Ecto neural progenitor cell (in vitro differentiated cells): ENCODE results near the gene PSMD13.

Source experiments
- DNase-seq: peaks from one replicate; pipeline ENCODE4 v3.0.0-alpha.2; 2018; ENCODE audit warnings: low spot score

The PSMD13 gene

GRCh38 chr11:289712-290620 lies 53.2 kb downstream of the PSMD13 start:
- no peak for DNase-seq

DNA sequence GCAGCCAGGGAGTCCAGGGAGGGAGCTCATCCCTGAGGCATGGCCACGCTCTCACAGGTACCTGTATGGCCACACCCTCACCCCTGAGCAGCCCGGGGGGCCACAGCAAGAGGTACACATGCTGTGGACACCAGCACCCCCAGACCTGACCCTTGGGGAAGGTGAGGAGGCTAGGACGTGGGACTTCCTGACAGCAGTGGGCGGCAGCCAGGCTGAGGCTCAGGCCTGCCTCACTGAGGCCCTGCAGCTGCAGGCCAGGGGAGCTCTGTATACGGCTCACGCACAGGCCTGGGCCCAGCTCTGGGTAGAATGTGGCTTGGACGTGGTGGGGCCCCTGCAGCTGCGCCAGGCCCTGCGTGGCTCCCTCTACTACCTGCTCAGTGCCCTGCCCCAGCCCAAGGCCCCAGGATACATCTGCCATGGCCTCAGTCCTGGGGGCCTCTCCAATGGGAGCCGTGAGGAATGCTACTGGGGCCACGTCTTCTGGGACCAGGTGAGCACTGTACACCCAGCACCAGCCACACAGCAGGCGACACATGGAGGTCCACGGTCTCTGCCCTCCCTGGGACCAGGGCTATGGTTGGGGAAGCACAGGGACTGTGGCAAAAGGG lies 54.0 kb downstream of the PSMD13 start:
- DNase-seq, result no peak

GRCh38 chr11:291281-292210 lies 54.8 kb downstream of the PSMD13 start:
- no peak for DNase-seq

GRCh38 chr11:292211-293121 lies 55.7 kb downstream of the PSMD13 start:
- no peak for DNase-seq

- no peak for DNase-seq
Measured at GRCh38 chr11:293271-293851, 56.6 kb downstream of the PSMD13 start.

DNA sequence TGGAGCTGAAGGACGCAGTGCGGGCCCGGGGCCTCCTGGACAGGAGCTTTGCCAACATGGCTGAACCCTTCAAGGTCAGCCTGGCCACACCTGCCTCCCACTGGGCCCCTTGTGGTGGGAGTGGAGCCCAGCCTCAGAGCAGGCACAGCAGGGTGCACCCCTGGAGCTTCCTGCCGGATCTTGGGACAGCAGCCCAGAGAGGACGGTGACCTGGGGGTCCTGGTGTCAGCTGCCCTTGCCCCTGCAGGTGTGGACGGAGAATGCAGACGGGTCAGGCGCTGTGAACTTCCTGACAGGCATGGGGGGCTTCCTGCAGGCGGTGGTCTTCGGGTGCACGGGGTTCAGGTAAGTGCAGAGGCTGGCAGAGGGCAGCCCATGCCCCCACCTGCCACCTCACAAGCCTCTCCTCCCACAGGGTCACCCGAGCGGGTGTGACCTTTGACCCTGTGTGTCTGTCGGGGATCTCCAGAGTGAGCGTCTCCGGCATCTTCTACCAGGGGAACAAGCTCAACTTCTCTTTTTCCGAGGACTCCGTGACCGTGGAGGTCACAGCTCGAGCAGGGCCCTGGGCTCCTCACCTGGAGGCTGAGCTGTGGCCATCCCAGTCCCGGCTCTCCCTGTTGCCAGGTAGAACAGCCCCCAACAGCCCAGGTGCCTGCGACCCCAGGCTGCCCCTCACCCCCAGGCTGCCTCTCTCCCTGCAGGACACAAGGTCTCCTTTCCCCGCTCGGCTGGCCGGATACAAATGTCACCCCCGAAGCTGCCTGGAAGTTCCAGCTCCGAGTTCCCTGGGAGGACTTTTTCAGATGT lies 57.3 kb downstream of the PSMD13 start:
- DNase-seq, result no peak

- no peak for DNase-seq
Measured at GRCh38 chr11:294780-295179, 58.0 kb downstream of the PSMD13 start.

GRCh38 chr11:295351-296170 lies 58.8 kb downstream of the PSMD13 start:
- DNase-seq, result no peak

DNA sequence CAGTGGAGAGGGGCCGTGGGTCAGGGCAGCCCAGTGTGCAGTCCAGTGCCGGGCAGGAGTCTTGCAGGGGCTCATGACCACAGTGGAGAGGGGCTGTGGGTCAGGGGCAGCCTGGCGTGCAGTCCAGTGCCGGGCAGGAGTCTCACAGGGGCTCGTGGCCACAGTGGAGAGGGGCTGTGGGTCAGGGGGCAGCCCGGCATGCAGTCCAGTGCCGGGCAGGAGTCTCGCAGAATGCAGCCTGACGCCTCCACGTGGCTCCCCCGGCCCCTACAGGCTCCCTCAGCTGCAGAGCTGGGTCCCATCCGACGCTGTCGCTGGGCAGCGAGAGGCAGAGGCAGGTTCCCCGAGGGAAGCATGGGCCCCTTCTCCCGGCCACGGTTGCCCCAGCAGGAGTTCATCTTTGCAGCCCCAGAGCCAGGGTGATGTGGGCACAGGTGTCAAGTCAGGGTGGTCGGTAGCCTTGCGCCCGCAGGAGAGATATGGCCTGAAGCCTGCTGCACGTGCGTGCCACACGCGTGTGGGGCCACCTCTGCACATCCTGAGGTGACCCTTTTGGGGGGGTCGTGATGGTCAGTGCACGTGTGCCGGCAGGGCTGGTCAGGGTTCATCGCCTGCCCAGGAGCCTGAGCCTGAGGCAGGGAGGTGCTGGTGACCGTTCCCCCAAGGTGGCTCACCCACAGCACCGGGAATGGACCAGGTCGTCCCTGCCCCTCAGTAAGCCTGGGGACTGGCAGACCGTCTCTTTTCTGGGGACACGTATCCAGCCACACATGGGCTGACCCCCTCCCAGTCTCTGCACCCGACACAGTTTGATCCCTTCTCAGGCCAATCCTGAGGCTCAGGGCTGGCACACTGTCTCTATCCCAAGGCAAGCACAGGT lies 59.6 kb downstream of the PSMD13 start:
- no peak for DNase-seq

DNA sequence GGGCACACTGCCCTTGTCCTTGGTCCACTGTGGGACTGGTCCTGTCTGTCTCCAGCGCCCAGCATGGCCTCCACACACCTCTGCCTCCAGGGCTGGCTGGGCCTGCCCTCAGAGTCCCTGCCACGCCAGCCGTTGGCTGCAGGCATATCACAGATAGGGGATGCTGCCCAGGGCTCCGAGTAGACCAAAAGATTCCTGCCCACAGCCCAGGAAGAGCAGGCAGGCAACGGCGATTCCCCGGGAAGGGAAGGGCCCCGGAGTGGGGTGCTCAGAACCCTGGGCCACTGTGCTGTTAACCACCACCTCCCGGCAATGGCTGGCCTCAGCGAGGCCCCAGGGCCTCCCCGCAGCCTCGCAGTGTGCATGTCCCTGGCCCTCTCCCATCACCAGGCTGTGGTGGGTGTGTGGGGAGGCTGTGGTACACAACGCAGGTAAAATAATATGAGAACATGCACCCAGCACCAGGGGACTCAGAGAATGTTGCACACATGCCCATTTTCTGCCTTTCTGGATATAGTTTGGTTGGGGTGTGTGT lies 60.3 kb downstream of the PSMD13 start:
- no peak for DNase-seq

GRCh38 chr11:297586-298405 lies 61.0 kb downstream of the PSMD13 start:
- no peak for DNase-seq

GRCh38 chr11:298406-299065 lies 61.8 kb downstream of the PSMD13 start:
- DNase-seq, result no peak

GRCh38 chr11:299081-299891 lies 62.5 kb downstream of the PSMD13 start, which contains the start of gene IFITM5:
IFITM5 (minus strand) TSS chr11:299526; CDS start chr11:299490, 36 bp downstream.
- no peak for DNase-seq

DNA sequence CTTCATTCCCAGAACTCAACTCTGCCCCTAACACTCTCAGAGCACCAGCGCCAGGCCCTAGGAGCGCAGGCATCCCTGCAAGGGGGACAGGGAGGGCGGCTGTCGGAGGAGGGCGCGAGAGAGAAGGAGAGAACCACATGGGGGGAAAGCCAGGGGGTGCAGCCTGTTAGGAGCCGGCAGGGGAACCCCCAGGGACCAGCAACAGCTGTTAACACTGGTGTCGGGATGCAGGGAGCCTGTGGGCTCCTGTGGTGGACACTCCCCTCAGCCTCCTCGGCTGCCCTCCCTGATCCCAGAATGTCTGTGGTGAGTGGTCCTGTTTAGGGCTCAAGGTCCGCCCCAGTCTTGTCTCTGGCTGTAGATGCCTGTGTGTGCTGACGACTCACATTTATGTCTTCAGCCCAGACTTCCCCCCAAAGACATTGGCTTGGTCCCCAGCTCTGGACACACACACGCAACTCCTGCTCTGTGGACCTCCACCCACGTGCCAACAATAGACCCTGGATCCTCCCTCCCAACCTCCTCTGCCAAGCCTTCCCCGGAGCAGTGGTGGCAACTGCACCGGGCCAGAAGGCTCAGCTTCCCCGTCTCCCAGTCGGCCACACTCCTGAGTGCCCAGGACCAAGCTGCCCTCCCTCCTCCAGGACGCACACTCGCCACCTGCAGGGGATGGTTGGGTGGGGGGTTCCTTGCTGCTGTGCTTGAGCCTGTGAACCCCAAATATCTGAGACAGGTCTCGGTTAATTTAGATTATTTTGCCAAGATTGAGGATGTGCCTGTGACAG lies 63.4 kb downstream of the PSMD13 start:
- DNase-seq, result no peak
